Kidney epithelial cell (primary cell): ENCODE measurements around the gene CDK18. TPM values are rescaled to one million over a fixed set of nuclear protein-coding genes. Genes with fewer than 3 reads are reported as not detected.

ENCODE experiments used
- DNase-seq: peaks from one replicate; pipeline ENCODE4 v3.0.0-alpha.2; 2010; ENCODE audit warnings: low read depth
- H3K27me3 ChIP-seq: 2 replicates; pipeline ENCODE4 v1.6.0; 2011; ENCODE audit warnings: low read length; ENCODE audit not compliant: control insufficient read depth, insufficient read depth
- H3K36me3 ChIP-seq: 2 replicates; pipeline ENCODE4 v1.5.1; 2011; ENCODE audit warnings: low read length; ENCODE audit not compliant: control insufficient read depth, insufficient read depth
- H3K4me3 ChIP-seq: 2 replicates; pipeline ENCODE4 v1.5.1; 2011; ENCODE audit warnings: low read depth, mild to moderate bottlenecking, control low read depth, low read length
- CTCF ChIP-seq: IDR thresholded peaks from 2 replicates; pipeline ENCODE4 v1.5.1; 2011; ENCODE audit warnings: mild to moderate bottlenecking, moderate library complexity, low read length, control low read depth, inconsistent platforms; ENCODE audit not compliant: insufficient read depth, poor library complexity, severe bottlenecking
- total RNA-seq: library from RNA; depleted of rRNA; stranded (reverse); fragments of >200 nt; gene quantifications from 2 replicates; pipeline ENCODE4 v1.2.3, GENCODE V29; 2015

Gene CDK18
- total RNA-seq, 1 donor from 2014 or later: 12.1 TPM

- TF ChIP-seq CTCF: no peak
- Histone ChIP-seq H3K27me3 (peaks cover 3% of the 10 kb centered on the region), H3K36me3 (no peaks in the 10 kb centered on the region), H3K4me3 (no peak overlapping the region)
- DNase-seq: no peak
Measured at GRCh38 chr1:205537386-205538018, 33.0 kb downstream of the CDK18 start.

GRCh38 chr1:205538235-205538840 lies 33.9 kb downstream of the CDK18 start:
- DNase-seq: no peak
- H3K4me3 ChIP-seq: no peak overlapping the region
- TF ChIP-seq CTCF: no peak

GRCh38 chr1:205541161-205541886 lies 36.9 kb downstream of the CDK18 start:
- H3K27me3 ChIP-seq: peaks cover 3% of the 10 kb centered on the region
- no peak for DNase-seq
- no peak for TF ChIP-seq CTCF
- no peaks in the 10 kb centered on the region for H3K36me3 ChIP-seq
- H3K4me3 ChIP-seq: no peak overlapping the region

More at GRCh38 chr1:205538235-205538840, 33.9 kb downstream of the CDK18 start:
- Histone ChIP-seq H3K36me3 (no peaks in the 10 kb centered on the region), H3K27me3 (peaks cover 3% of the 10 kb centered on the region)

- no peak for DNase-seq
- H3K27me3 ChIP-seq: peaks cover 3% of the 10 kb centered on the region
- H3K36me3 ChIP-seq: no peaks in the 10 kb centered on the region
- H3K4me3 ChIP-seq: no peak overlapping the region
- no peak for TF ChIP-seq CTCF
Measured at GRCh38 chr1:205542367-205542766, 37.9 kb downstream of the CDK18 start.

GRCh38 chr1:205543351-205544301 lies 39.2 kb downstream of the CDK18 start:
- no peak for TF ChIP-seq CTCF
- H3K4me3 ChIP-seq: no peak overlapping the region
- no peaks in the 10 kb centered on the region for H3K36me3 ChIP-seq
- peaks cover 5% of the 10 kb centered on the region for H3K27me3 ChIP-seq
- DNase-seq: peak; percentile 39
